ENCODE measurements around the gene BBS9.

DNA sequence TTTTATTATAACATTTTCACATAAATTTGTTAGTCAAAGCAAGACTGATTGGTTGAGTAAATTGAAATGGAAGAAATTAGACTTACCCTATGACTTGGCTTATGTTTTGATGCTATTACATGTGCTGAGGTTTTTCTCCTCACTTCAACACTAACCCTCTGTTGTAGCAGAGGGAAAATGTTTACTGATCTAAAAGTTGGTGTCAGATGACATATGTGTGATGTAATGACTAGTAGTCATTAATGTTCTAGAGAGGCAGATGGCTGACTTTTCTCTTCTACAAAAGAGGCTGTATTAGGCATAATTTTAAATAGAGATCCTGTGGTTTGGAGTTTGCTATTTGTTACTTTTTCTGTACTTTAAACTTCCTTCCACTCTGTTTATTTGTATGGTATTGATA is 266.0 kb downstream of the BBS9 start:
- TF ChIP-seq, protein P1, sequence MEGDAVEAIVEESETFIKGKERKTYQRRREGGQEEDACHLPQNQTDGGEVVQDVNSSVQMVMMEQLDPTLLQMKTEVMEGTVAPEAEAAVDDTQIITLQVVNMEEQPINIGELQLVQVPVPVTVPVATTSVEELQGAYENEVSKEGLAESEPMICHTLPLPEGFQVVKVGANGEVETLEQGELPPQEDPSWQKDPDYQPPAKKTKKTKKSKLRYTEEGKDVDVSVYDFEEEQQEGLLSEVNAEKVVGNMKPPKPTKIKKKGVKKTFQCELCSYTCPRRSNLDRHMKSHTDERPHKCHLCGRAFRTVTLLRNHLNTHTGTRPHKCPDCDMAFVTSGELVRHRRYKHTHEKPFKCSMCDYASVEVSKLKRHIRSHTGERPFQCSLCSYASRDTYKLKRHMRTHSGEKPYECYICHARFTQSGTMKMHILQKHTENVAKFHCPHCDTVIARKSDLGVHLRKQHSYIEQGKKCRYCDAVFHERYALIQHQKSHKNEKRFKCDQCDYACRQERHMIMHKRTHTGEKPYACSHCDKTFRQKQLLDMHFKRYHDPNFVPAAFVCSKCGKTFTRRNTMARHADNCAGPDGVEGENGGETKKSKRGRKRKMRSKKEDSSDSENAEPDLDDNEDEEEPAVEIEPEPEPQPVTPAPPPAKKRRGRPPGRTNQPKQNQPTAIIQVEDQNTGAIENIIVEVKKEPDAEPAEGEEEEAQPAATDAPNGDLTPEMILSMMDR (IDR thresholded peaks at IDR 0.05), result no peak
- TF ChIP-seq POLR2A (IDR thresholded peaks at IDR 0.05), result no peak

All from heart left ventricle (tissue), 13 donors.